Raji (cell line): ENCODE results near the gene TRIM13.

ENCODE experiments used
- POLR2A ChIP-seq: IDR thresholded peaks from 2 replicates; pipeline ENCODE4 v1.6.1; 2011; ENCODE audit warnings: low read depth, low read length, control low read depth; ENCODE audit not compliant: insufficient read depth

Gene TRIM13

GRCh38 chr13:49986471-49986870 lies 10.4 kb upstream of the TRIM13 start:
- TF ChIP-seq POLR2A, result no peak

GRCh38 chr13:49993111-49993510 lies 3.7 kb upstream of the TRIM13 start:
- no peak for TF ChIP-seq POLR2A

GRCh38 chr13:49993666-49994065 lies 3.2 kb upstream of the TRIM13 start:
- TF ChIP-seq POLR2A, result no peak

- no peak for TF ChIP-seq POLR2A
Measured at GRCh38 chr13:49995625-49996101, 1.2 kb upstream of the TRIM13 start.

- peak; percentile 58 for TF ChIP-seq POLR2A
Measured at GRCh38 chr13:49996161-49996915, 504 bp upstream of the TRIM13 start.

- no peak for TF ChIP-seq POLR2A
Measured at GRCh38 chr13:49997955-49998354, 1.1 kb downstream of the TRIM13 start.

GRCh38 chr13:49998714-49999624 lies 2.1 kb downstream of the TRIM13 start:
- TF ChIP-seq POLR2A, result no peak

GRCh38 chr13:50001287-50001686 lies 4.4 kb downstream of the TRIM13 start:
- no peak for TF ChIP-seq POLR2A

GRCh38 chr13:50006426-50007135 lies 9.7 kb downstream of the TRIM13 start:
- no peak for TF ChIP-seq POLR2A

- no peak for TF ChIP-seq POLR2A
Measured at GRCh38 chr13:50011461-50011860, 14.6 kb downstream of the TRIM13 start.

GRCh38 chr13:50012396-50013169 lies 15.7 kb downstream of the TRIM13 start:
- TF ChIP-seq POLR2A, result no peak

GRCh38 chr13:50014386-50014785 lies 17.5 kb downstream of the TRIM13 start:
- no peak for TF ChIP-seq POLR2A

GRCh38 chr13:50015258-50015657 lies 18.4 kb downstream of the TRIM13 start, which contains the start of gene KCNRG:
TSS of gene KCNRG (plus strand) at chr13:50015444. CDS start at chr13:50015494, 50 bp downstream.
- TF ChIP-seq POLR2A, result no peak

GRCh38 chr13:50015750-50016149 lies 18.9 kb downstream of the TRIM13 start:
- TF ChIP-seq POLR2A, result no peak

GRCh38 chr13:50016444-50016843 lies 19.6 kb downstream of the TRIM13 start:
- TF ChIP-seq POLR2A, result no peak

- no peak for TF ChIP-seq POLR2A
Measured at GRCh38 chr13:50017819-50018218, 21.0 kb downstream of the TRIM13 start.
